Measurements from ENCODE around the gene HSPA14.
A peak's percentile ranks its signal among the peaks of the same experiment; 100 is the strongest.
"Not testable (repeated sequence)": the region's sequence is repeated elsewhere in the genome, so short reads cannot be mapped to it uniquely, and the experiment has no call there.

HSPA14 gene

DNA sequence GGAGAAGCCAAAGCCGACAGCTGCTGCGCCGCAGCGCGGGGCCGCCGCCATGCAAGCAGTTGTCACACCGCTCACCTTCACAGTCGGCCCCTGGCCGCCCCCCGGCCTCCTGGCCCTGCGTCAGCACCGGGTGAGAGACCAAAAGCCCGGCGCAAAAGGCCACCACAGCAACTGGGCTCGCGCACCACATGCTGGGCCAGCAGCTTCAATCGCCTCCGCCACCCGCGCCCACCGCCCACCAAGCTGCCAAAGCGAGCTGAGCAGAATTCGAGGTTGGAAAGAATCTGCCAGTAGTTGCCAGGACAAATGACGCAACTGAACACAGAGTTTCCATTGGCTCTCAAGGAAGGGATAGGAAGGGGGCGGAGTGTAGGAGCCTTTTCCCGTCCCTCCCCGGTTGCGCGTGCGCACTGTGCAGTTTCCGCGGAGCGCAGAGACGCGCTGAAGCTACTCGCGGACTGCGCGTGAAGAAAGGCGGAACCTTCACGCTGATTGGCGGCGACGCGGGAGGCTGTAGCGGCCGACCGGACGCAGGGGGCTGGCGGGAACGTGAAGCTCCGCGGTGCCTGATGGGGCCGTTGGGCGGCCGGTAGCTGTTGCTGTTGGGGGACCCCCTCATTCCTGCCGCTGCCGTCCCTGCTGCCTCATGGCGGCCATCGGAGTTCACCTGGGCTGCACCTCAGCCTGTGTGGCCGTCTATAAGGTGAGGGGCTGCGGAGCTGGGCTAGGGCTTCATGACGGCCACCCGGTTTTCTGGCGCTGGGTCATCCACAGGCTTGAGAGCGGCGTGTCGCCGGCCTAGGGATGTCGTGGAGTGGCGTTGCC is at the start of gene HSPA14, which contains the start of the genes CDNF and MSANTD7:
Gene HSPA14, plus strand, starts transcription at position 550 of the 825 bp plus-strand sequence. Its CDS starts 97 bp downstream, at position 647.
Gene CDNF, minus strand, starts transcription at position 281 of the 825 bp plus-strand sequence. Its CDS starts 91 bp downstream, at position 190.
Gene MSANTD7, plus strand, starts transcription at position 550 of the 825 bp plus-strand sequence. CDS start 3,979 bp downstream, outside the sequence.
- peak; percentile 99 for DNase-seq (ENCODE audit: low read depth in 2 of 2)

- DNase-seq (ENCODE audit: low read depth in 2 of 2), result no peak
Observed at GRCh38 chr10:14798636-14799035, 39.5 kb upstream of the HSPA14 start.

- no peak for DNase-seq (ENCODE audit: low read depth in 2 of 2)
Observed at GRCh38 chr10:14800397-14800796, 37.7 kb upstream of the HSPA14 start.

GRCh38 chr10:14801723-14802122 is 36.4 kb upstream of the HSPA14 start:
- DNase-seq (ENCODE audit: low read depth in 2 of 2), result no peak

DNA sequence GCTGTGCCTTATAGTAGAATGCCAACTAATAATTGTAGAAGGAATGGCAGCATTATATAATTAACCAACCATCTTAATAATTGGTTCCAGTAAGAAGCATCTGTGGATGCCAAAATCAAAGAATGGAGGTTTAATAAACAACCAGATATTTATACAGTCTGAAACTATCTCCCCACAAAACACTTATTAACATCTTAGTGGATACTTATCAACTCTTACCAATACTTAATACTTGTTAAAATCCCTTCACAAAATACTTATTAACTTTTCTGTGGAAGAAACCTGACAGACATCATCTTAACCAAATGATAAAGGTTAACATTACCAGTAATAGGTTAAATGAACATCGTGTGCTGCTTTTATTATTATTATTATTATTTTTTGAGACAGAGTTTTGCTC is 34.3 kb upstream of the HSPA14 start:
- no peak for DNase-seq (ENCODE audit: low read depth in 2 of 2)

GRCh38 chr10:14806318-14806717 is 31.8 kb upstream of the HSPA14 start:
- no peak for DNase-seq (ENCODE audit: low read depth in 2 of 2)

DNA sequence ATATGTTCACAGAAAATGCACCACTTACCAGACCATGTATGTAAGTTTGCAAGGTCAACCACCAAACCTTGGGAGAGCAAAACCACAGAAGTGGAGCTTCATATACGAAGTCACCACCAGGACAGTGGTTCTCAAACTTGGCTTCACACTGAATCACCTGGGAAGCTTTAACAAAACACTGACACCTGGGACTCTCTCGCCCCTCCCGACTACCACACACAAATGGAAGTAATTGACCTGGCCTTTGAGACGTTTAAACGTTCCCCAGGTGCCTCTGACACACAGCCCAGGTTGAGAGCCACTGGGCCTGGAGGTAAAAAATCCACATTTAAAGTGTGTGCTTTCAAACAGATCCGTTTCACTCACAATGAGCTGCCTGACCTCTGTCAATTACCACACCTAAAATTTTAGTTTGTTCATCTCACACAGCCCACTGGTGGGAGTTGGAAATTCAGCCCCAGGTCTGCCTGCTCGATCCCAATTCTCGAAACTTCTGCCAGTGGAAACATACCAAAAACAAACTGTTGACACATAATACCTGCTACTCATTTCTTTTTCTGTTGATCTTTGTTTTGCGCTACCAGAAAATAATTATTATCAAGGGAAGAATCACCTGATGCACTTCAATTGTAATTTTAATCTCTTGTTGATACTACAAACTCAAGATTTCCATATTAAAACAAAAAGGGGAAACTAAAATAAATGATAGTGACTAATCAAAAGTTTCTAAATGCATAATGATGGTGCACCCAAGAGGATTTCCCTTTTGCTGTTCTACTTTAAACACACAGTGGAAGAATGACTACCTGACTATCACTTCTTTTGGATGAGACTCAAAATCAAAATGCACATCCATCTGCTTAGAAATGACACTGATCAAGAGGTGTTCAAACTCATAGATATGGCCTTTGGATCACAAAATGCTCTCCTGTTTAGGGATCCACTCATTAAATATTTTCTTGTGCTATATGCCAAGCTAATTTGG is 26.8 kb upstream of the HSPA14 start:
- no peak for DNase-seq (ENCODE audit: low read depth in 2 of 2)

DNA sequence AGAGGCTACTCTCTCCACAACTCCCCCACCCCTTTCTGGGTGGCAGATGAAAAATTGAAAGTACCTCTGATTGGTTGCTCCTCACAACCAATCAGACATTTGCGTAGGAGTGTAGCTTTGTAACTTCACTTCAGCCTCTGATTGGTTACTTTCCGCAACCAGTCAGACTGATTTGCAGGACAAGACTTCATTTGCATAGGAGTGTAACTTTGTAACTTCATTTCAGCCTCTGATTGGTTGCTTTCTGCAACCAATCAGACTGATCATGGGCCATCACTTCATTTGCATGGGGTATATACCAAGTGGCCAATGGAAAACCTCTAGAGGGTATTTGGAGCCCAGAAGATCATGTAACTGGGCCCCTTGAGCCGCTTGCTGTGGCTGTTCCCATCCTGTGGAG is 25.8 kb upstream of the HSPA14 start:
- DNase-seq (ENCODE audit: low read depth in 2 of 2), result no peak

GRCh38 chr10:14815681-14816080 is 22.4 kb upstream of the HSPA14 start:
- DNase-seq (ENCODE audit: low read depth in 2 of 2), result no peak

DNA sequence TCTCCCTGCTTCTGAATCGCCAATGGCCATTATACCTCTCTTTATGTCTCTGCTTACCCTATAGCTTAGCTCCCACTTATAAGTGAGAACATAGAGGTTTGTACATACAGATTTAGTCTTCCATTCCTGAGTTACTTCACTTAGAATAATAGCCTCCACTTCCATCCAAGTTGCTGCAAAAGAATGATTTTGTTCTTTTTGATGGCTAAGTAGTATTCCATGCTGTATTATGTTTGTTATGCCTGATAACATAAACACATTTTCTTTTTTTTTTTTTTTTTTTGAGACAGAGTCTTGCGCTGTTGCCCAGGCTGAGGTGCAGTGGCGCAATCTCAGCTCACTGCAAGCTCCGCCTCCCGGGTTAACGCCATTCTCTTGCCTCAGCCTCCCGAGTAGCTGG is 21.4 kb upstream of the HSPA14 start:
- DNase-seq (ENCODE audit: low read depth in 2 of 2), result not testable (repeated sequence)

GRCh38 chr10:14820010-14820774 is 17.9 kb upstream of the HSPA14 start:
- DNase-seq (ENCODE audit: low read depth in 2 of 2), result no peak

DNA sequence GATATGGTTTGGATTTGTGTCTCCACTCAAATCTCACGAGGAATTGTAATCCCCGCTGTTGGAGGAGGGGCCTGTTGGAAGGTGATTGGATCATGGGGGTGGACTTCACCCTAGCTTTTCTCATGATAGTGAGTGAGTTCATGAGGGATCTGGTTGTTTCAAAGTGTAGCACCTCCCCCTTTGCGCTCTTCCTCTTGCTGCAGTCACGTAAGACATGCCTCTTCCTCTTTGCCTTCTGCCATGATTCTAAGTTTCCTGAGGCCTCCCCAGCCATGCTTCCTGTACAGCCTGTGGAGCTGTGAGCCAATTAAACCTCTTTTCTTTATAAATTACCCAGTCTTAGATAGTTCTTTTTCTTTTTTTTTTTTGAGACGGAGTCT is 17.3 kb upstream of the HSPA14 start:
- no peak for DNase-seq (ENCODE audit: low read depth in 2 of 2)

- no peak for DNase-seq (ENCODE audit: low read depth in 2 of 2)
Observed at GRCh38 chr10:14821635-14822375, 16.3 kb upstream of the HSPA14 start.

- DNase-seq (ENCODE audit: low read depth in 2 of 2), result no peak
Observed at GRCh38 chr10:14822879-14823755, 15.0 kb upstream of the HSPA14 start.

DNA sequence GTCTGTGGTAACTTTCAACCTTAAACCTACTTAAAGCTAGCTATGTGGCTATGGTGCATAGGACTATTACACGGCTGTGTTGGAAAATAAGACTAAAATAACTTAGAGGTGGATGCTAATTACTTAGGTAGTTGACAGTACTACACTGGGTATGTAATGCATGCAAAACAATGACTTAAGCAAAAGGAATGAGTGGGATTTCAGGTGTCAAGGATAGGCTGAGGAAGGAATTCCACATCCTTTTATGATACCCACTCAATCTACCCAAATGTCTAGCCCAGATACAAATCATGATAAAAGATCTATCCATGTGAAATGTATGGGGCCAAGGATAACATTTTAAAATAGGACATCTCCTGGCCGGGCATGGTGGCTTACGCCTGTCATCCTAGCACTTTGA is 14.1 kb upstream of the HSPA14 start:
- no peak for DNase-seq (ENCODE audit: low read depth in 2 of 2)

- DNase-seq (ENCODE audit: low read depth in 2 of 2), result no peak
Observed at GRCh38 chr10:14826076-14826829, 11.9 kb upstream of the HSPA14 start.

DNA sequence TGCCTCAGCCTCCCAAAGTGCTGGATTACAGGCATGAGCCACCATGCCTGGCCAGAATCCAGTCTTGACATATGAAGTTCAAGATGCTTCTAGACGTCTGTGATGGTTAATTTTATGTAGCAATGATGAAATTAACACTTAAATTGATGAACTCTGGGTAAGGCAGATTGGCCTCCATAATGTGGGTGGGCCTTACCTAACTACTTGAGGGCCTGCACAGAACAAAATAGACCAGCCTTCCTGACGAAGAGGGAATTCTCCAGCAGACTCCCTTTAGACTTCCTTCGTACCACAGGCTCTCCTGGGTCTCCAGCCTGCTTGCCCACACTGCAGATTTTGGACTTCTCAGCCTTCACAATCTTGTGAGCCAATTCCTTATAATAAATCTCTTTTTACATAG is 5.0 kb upstream of the HSPA14 start:
- DNase-seq (ENCODE audit: low read depth in 2 of 2), result no peak

DNA sequence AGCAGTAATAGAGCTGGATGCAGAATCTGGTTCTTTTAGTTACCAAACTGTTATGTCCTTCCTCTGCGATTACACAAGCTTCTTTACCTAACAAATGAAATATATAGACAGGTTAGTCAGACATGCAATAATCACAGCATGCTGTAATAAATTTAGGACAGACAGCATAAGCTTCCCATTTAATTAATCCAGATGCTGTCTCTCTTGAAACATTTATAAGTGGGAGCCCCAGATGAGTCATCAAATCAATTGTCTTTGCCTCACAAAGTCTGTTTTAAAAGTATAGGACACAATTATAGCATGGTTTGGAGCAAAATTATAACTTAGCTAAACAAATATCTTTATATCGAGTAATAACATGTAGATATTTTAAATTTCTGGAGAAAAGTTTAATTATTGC is 1.9 kb upstream of the HSPA14 start:
- DNase-seq (ENCODE audit: low read depth in 2 of 2), result no peak
